GM19193 (cell line): Measurements from ENCODE around the gene RNF166.

Source experiments
- POLR2A ChIP-seq: IDR thresholded peaks from 4 replicates; pipeline ENCODE4 v1.6.1; 2011; ENCODE audit not compliant: insufficient read depth, insufficient read length; ENCODE audit errors: extremely low read depth

RNF166 gene

GRCh38 chr16:88743693-88744576, 37.7 kb upstream of the RNF166 start:
- TF ChIP-seq POLR2A = no peak

GRCh38 chr16:88742896-88743605, 36.8 kb upstream of the RNF166 start:
- TF ChIP-seq POLR2A = no peak

GRCh38 chr16:88741368-88741767, 35.2 kb upstream of the RNF166 start:
- no peak for TF ChIP-seq POLR2A

GRCh38 chr16:88740727-88741055, 34.5 kb upstream of the RNF166 start:
- TF ChIP-seq POLR2A = no peak

- TF ChIP-seq POLR2A = no peak
Measured at GRCh38 chr16:88739977-88740726, 33.9 kb upstream of the RNF166 start.

- no peak for TF ChIP-seq POLR2A
Measured at GRCh38 chr16:88739139-88739976, 33.1 kb upstream of the RNF166 start.

GRCh38 chr16:88738151-88739084, 32.2 kb upstream of the RNF166 start:
- no peak for TF ChIP-seq POLR2A

- no peak for TF ChIP-seq POLR2A
Measured at GRCh38 chr16:88737298-88738150, 31.3 kb upstream of the RNF166 start.

GRCh38 chr16:88736496-88736895, 30.3 kb upstream of the RNF166 start:
- TF ChIP-seq POLR2A = no peak

- no peak for TF ChIP-seq POLR2A
Measured at GRCh38 chr16:88736088-88736487, 29.9 kb upstream of the RNF166 start.

GRCh38 chr16:88735616-88736015, 29.4 kb upstream of the RNF166 start:
- no peak for TF ChIP-seq POLR2A

GRCh38 chr16:88735121-88735520, 28.9 kb upstream of the RNF166 start:
- TF ChIP-seq POLR2A = no peak

- no peak for TF ChIP-seq POLR2A
Measured at GRCh38 chr16:88734361-88734728, 28.1 kb upstream of the RNF166 start.

- TF ChIP-seq POLR2A = no peak
Measured at GRCh38 chr16:88733630-88734360, 27.6 kb upstream of the RNF166 start.
